Measurements from ENCODE around the gene ETV6. TPM values are rescaled to one million over a fixed set of nuclear protein-coding genes. Genes with fewer than 3 reads are reported as not detected.
A peak's percentile ranks its signal among the peaks of the same experiment; 100 is the strongest.

ETV6 gene
- total RNA-seq, 3 donors from 2014 or later: 46.7 to 58.0 (median 57.5) TPM

GRCh38 chr12:11703378-11703777 is 53.9 kb downstream of the ETV6 start:
- no peaks in the 10 kb centered on the region for H3K27me3 Mint-ChIP-seq (ENCODE audit: low read depth)
- ATAC-seq (peak; percentile 8 to 38), DNase-seq (no peak)
- H3K4me3 Mint-ChIP-seq: no peak overlapping the region
- H3K4me1 Mint-ChIP-seq (ENCODE audit: low read depth): peaks cover 43% of the 10 kb centered on the region
- no peaks in the 10 kb centered on the region for H3K9me3 Mint-ChIP-seq
- H3K36me3 Mint-ChIP-seq (ENCODE audit: insufficient read depth): peaks cover 10% of the 10 kb centered on the region

GRCh38 chr12:11704089-11704488 is 54.6 kb downstream of the ETV6 start:
- ATAC-seq (no peak), DNase-seq (no peak)
- Mint-ChIP-seq H3K27me3 (ENCODE audit: low read depth) (no peaks in the 10 kb centered on the region), H3K9me3 (no peaks in the 10 kb centered on the region), H3K36me3 (ENCODE audit: insufficient read depth) (peaks cover 10% of the 10 kb centered on the region), H3K4me3 (no peak overlapping the region), H3K4me1 (ENCODE audit: low read depth) (peaks cover 44% of the 10 kb centered on the region)

- Mint-ChIP-seq H3K9me3 (no peaks in the 10 kb centered on the region), H3K4me1 (ENCODE audit: low read depth) (peaks cover 44% of the 10 kb centered on the region), H3K27me3 (ENCODE audit: low read depth) (no peaks in the 10 kb centered on the region), H3K4me3 (no peak overlapping the region), H3K36me3 (ENCODE audit: insufficient read depth) (peaks cover 10% of the 10 kb centered on the region)
- DNase-seq (no peak), ATAC-seq (no peak)
Measured at GRCh38 chr12:11705010-11705409, 55.5 kb downstream of the ETV6 start.

- peaks cover 20% of the 10 kb centered on the region for H3K36me3 Mint-ChIP-seq (ENCODE audit: insufficient read depth)
- no peaks in the 10 kb centered on the region for H3K27me3 Mint-ChIP-seq (ENCODE audit: low read depth)
- H3K4me3 Mint-ChIP-seq: no peak overlapping the region
- no peak for DNase-seq
- no peak for ATAC-seq
- H3K4me1 Mint-ChIP-seq (ENCODE audit: low read depth): peaks cover 49% of the 10 kb centered on the region
- H3K9me3 Mint-ChIP-seq: no peaks in the 10 kb centered on the region
Measured at GRCh38 chr12:11706509-11707379, 57.3 kb downstream of the ETV6 start.

- ATAC-seq (no peak), DNase-seq (no peak)
- Mint-ChIP-seq H3K36me3 (ENCODE audit: insufficient read depth) (peaks cover 24% of the 10 kb centered on the region), H3K4me3 (no peak overlapping the region), H3K27me3 (ENCODE audit: low read depth) (no peaks in the 10 kb centered on the region), H3K4me1 (ENCODE audit: low read depth) (peaks cover 50% of the 10 kb centered on the region), H3K9me3 (no peaks in the 10 kb centered on the region)
Measured at GRCh38 chr12:11707535-11707934, 58.1 kb downstream of the ETV6 start.

- Mint-ChIP-seq H3K9me3 (no peaks in the 10 kb centered on the region), H3K36me3 (ENCODE audit: insufficient read depth) (peaks cover 37% of the 10 kb centered on the region), H3K4me1 (ENCODE audit: low read depth) (peaks cover 50% of the 10 kb centered on the region), H3K4me3 (no peak overlapping the region), H3K27me3 (ENCODE audit: low read depth) (no peaks in the 10 kb centered on the region)
- DNase-seq (no peak), ATAC-seq (no peak)
Measured at GRCh38 chr12:11709513-11709912, 60.0 kb downstream of the ETV6 start.

- ATAC-seq: no peak
- H3K36me3 Mint-ChIP-seq (ENCODE audit: insufficient read depth): peaks cover 44% of the 10 kb centered on the region
- H3K9me3 Mint-ChIP-seq: no peaks in the 10 kb centered on the region
- no peaks in the 10 kb centered on the region for H3K27me3 Mint-ChIP-seq (ENCODE audit: low read depth)
- peaks cover 50% of the 10 kb centered on the region for H3K4me1 Mint-ChIP-seq (ENCODE audit: low read depth)
- no peak for DNase-seq
- H3K4me3 Mint-ChIP-seq: no peak overlapping the region
Measured at GRCh38 chr12:11710431-11710830, 61.0 kb downstream of the ETV6 start.

GRCh38 chr12:11710906-11711305 is 61.4 kb downstream of the ETV6 start:
- peaks cover 47% of the 10 kb centered on the region for H3K36me3 Mint-ChIP-seq (ENCODE audit: insufficient read depth)
- no peaks in the 10 kb centered on the region for H3K27me3 Mint-ChIP-seq (ENCODE audit: low read depth)
- no peaks in the 10 kb centered on the region for H3K9me3 Mint-ChIP-seq
- ATAC-seq (no peak), DNase-seq (no peak)
- no peak overlapping the region for H3K4me3 Mint-ChIP-seq
- H3K4me1 Mint-ChIP-seq (ENCODE audit: low read depth): peaks cover 50% of the 10 kb centered on the region

GRCh38 chr12:11711651-11712327 is 62.3 kb downstream of the ETV6 start:
- H3K4me3 Mint-ChIP-seq: no peak overlapping the region
- H3K4me1 Mint-ChIP-seq (ENCODE audit: low read depth): peaks cover 48% of the 10 kb centered on the region
- no peaks in the 10 kb centered on the region for H3K9me3 Mint-ChIP-seq
- peaks cover 52% of the 10 kb centered on the region for H3K36me3 Mint-ChIP-seq (ENCODE audit: insufficient read depth)
- DNase-seq (no peak), ATAC-seq (no peak)
- no peaks in the 10 kb centered on the region for H3K27me3 Mint-ChIP-seq (ENCODE audit: low read depth)

- Mint-ChIP-seq H3K36me3 (ENCODE audit: insufficient read depth) (peaks cover 52% of the 10 kb centered on the region), H3K9me3 (no peaks in the 10 kb centered on the region), H3K4me1 (ENCODE audit: low read depth) (peaks cover 50% of the 10 kb centered on the region), H3K4me3 (no peak overlapping the region), H3K27me3 (ENCODE audit: low read depth) (no peaks in the 10 kb centered on the region)
- DNase-seq (no peak), ATAC-seq (no peak)
Measured at GRCh38 chr12:11712491-11712890, 63.0 kb downstream of the ETV6 start.

GRCh38 chr12:11713202-11713601 is 63.7 kb downstream of the ETV6 start:
- peaks cover 53% of the 10 kb centered on the region for H3K4me1 Mint-ChIP-seq (ENCODE audit: low read depth)
- H3K4me3 Mint-ChIP-seq: no peak overlapping the region

GRCh38 chr12:11714626-11715025 is 65.2 kb downstream of the ETV6 start:
- Mint-ChIP-seq H3K4me1 (ENCODE audit: low read depth) (peaks cover 59% of the 10 kb centered on the region), H3K27me3 (ENCODE audit: low read depth) (no peaks in the 10 kb centered on the region), H3K9me3 (no peaks in the 10 kb centered on the region), H3K4me3 (no peak overlapping the region), H3K36me3 (ENCODE audit: insufficient read depth) (peaks cover 61% of the 10 kb centered on the region)
- DNase-seq: no peak
- ATAC-seq: no peak

More at GRCh38 chr12:11713202-11713601, 63.7 kb downstream of the ETV6 start:
- Mint-ChIP-seq H3K9me3 (no peaks in the 10 kb centered on the region), H3K36me3 (ENCODE audit: insufficient read depth) (peaks cover 58% of the 10 kb centered on the region), H3K27me3 (ENCODE audit: low read depth) (no peaks in the 10 kb centered on the region)
- no peak for DNase-seq
- ATAC-seq: peak; percentile 71 to 73

- Mint-ChIP-seq H3K27me3 (ENCODE audit: low read depth) (no peaks in the 10 kb centered on the region), H3K4me1 (ENCODE audit: low read depth) (peaks cover 61% of the 10 kb centered on the region), H3K9me3 (no peaks in the 10 kb centered on the region), H3K4me3 (no peak overlapping the region), H3K36me3 (ENCODE audit: insufficient read depth) (peaks cover 61% of the 10 kb centered on the region)
- ATAC-seq (no peak), DNase-seq (no peak)
Measured at GRCh38 chr12:11715621-11716020, 66.1 kb downstream of the ETV6 start.

- Mint-ChIP-seq H3K36me3 (ENCODE audit: insufficient read depth) (peaks cover 50% of the 10 kb centered on the region), H3K9me3 (no peaks in the 10 kb centered on the region), H3K4me1 (ENCODE audit: low read depth) (peaks cover 59% of the 10 kb centered on the region), H3K4me3 (no peak overlapping the region), H3K27me3 (ENCODE audit: low read depth) (no peaks in the 10 kb centered on the region)
- DNase-seq: no peak
- ATAC-seq: no peak
Measured at GRCh38 chr12:11716794-11717518, 67.5 kb downstream of the ETV6 start.
